Astrocyte (in vitro differentiated cells and primary cell): ENCODE results near the gene ANK3.

ENCODE experiments used
- EZH2 ChIP-seq: IDR thresholded peaks from 2 replicates; pipeline ENCODE4 v1.6.1; 2012; ENCODE audit warnings: mild to moderate bottlenecking, low read length, inconsistent platforms; ENCODE audit not compliant: insufficient read depth
- TF ChIP-seq, protein P1 (sequence below): IDR thresholded peaks from 2 replicates; pipeline ENCODE4 v1.5.1; 2011; ENCODE audit warnings: low read depth, mild to moderate bottlenecking, inconsistent platforms, low read length, moderate library complexity; ENCODE audit not compliant: insufficient read depth

DNA sequence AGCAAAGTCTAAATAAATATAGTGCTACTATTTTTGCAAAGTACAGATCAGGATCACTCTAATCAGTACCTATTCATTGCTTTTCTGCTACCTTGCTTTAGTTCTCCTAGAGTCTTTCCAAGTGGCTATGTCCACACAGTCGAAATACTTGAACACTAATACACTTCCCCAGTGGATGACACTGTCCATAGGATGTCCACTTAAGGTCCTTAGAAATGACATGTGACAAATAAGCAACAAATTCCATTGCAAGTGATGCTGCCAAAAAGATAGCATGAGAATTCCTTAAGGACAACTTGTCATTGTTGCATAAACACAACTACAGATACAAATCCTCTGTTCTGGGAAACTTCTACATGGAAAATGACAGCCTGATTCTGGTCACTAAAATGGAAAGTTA, 93.6 kb downstream of the ANK3 start:
- TF ChIP-seq, protein P1, sequence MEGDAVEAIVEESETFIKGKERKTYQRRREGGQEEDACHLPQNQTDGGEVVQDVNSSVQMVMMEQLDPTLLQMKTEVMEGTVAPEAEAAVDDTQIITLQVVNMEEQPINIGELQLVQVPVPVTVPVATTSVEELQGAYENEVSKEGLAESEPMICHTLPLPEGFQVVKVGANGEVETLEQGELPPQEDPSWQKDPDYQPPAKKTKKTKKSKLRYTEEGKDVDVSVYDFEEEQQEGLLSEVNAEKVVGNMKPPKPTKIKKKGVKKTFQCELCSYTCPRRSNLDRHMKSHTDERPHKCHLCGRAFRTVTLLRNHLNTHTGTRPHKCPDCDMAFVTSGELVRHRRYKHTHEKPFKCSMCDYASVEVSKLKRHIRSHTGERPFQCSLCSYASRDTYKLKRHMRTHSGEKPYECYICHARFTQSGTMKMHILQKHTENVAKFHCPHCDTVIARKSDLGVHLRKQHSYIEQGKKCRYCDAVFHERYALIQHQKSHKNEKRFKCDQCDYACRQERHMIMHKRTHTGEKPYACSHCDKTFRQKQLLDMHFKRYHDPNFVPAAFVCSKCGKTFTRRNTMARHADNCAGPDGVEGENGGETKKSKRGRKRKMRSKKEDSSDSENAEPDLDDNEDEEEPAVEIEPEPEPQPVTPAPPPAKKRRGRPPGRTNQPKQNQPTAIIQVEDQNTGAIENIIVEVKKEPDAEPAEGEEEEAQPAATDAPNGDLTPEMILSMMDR: no peak
- TF ChIP-seq EZH2: no peak
